ENCODE results near the gene FRAS1. TPM values are rescaled to one million over a fixed set of nuclear protein-coding genes. Genes with fewer than 3 reads are reported as not detected.

FRAS1 gene
- total RNA-seq, 2 donors from 2014 or later, result 6.4 to 11.0 TPM

DNA sequence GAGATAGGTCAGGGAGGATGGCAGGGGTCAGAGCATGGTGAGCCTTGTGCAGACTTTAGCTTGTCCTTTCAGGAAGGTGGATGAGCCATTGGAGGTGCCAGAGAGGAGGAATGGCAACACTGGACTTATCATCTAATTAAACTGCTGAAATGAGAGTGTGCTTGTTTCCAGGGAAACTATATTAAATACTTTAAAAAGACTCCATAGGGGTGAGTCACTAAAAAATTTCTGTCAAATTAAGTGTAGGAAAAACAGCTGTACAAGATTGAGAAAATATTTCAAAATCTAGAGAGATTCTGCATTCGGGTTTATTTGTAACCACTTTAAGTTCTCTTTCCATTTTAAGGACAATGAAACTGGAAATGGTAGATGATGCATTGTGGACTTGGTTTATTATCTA lies 11.4 kb downstream of the FRAS1 start:
- Histone ChIP-seq H3K4me1 (replicated peaks) (no peaks in the 10 kb centered on the region), H3K27ac (no peak overlapping the region), H3K4me3 (no peak overlapping the region), H3K9me3 (no peaks in the 10 kb centered on the region), H3K36me3 (no peaks in the 10 kb centered on the region), H3K27me3 (replicated peaks; ENCODE audit: insufficient read depth) (no peaks in the 10 kb centered on the region)
- intact Hi-C loops (cut with DNase I), result no loop called here
- TF ChIP-seq CTCF (IDR thresholded peaks at IDR 0.05) (no peak), POLR2A (IDR thresholded peaks at IDR 0.05) (no peak), POLR2AphosphoS5 (IDR thresholded peaks at IDR 0.05) (no peak)
- WGBS, result 95% methylated on average over 1 of the region's 1 CpG
- no peak for DNase-seq (ENCODE audit: low spot score)

DNA sequence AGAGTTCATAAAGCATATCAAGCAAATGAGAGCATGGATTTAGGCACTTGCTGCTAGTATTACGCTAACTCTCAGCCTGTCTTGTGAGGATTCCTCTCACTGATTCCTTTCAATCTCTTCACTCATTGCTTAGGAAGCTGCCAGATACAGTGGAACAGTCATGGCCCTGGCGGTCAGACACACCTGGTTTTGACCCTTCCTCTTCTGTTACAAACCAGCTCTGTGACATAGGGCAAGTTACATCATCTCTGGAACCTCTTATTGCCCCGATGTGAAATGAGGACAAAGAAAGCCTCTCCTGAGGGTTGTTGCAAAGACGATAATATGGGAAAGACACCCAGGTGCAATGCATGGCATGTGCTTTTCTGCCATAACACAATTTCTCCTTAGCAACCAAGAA lies 12.2 kb downstream of the FRAS1 start:
- TF ChIP-seq POLR2A (IDR thresholded peaks at IDR 0.05), result no peak
- TF ChIP-seq CTCF (IDR thresholded peaks at IDR 0.05), result no peak
- no peak for TF ChIP-seq POLR2AphosphoS5 (IDR thresholded peaks at IDR 0.05)
- Histone ChIP-seq H3K4me1 (replicated peaks) (no peaks in the 10 kb centered on the region), H3K27ac (no peak overlapping the region), H3K36me3 (no peaks in the 10 kb centered on the region), H3K9me3 (no peaks in the 10 kb centered on the region), H3K4me3 (no peak overlapping the region), H3K27me3 (replicated peaks; ENCODE audit: insufficient read depth) (no peaks in the 10 kb centered on the region)
- 84% methylated on average over 4 of the region's 4 CpGs for WGBS
- no peak for DNase-seq (ENCODE audit: low spot score)
- intact Hi-C loops (cut with DNase I), result no loop called here

GRCh38 chr4:78069859-78070258 lies 12.7 kb downstream of the FRAS1 start:
- H3K9me3 ChIP-seq, result no peaks in the 10 kb centered on the region
- no peak overlapping the region for H3K27ac ChIP-seq
- TF ChIP-seq CTCF (IDR thresholded peaks at IDR 0.05) (no peak), POLR2A (IDR thresholded peaks at IDR 0.05) (no peak), POLR2AphosphoS5 (IDR thresholded peaks at IDR 0.05) (no peak)
- H3K36me3 ChIP-seq, result no peaks in the 10 kb centered on the region
- H3K4me3 ChIP-seq, result no peak overlapping the region
- intact Hi-C loops (cut with DNase I), result no loop called here
- no peaks in the 10 kb centered on the region for H3K4me1 ChIP-seq (replicated peaks)
- no peak for DNase-seq (ENCODE audit: low spot score)
- no peaks in the 10 kb centered on the region for H3K27me3 ChIP-seq (replicated peaks; ENCODE audit: insufficient read depth)
- WGBS, result 88% methylated on average over 3 of the region's 3 CpGs

DNA sequence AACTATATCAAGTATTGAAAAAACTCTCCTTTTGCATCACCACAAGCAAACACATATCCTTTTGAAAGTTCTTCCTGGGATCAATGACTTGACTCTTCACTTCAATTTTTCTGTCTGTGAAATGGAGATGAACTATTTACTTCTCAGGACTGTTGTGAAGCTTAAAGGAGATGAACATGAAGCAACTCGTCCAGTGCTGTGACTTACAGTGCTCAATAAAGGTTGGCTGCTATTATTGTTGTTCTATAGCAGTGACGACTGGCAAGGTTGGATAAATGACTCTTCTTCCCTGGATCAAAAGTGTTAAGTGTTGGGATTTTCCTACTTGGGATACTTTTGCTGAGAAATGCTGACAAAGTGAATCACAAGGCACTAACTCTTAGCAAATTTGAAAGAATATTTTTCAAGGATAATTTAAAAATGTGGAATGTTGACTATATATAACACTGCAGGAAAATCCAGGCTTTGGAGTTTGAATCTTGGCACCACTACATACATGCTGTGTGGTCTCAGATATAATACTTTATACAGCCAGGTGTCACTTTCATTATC lies 13.7 kb downstream of the FRAS1 start:
- TF ChIP-seq POLR2A (IDR thresholded peaks at IDR 0.05) (no peak), POLR2AphosphoS5 (IDR thresholded peaks at IDR 0.05) (no peak), CTCF (IDR thresholded peaks at IDR 0.05) (no peak)
- no peaks in the 10 kb centered on the region for H3K36me3 ChIP-seq
- H3K4me1 ChIP-seq (replicated peaks), result no peaks in the 10 kb centered on the region
- WGBS, result 68% methylated on average over 2 of the region's 2 CpGs
- no peaks in the 10 kb centered on the region for H3K27me3 ChIP-seq (replicated peaks; ENCODE audit: insufficient read depth)
- H3K27ac ChIP-seq, result no peak overlapping the region
- no peak overlapping the region for H3K4me3 ChIP-seq
- no peaks in the 10 kb centered on the region for H3K9me3 ChIP-seq
- DNase-seq (ENCODE audit: low spot score), result no peak
- intact Hi-C loops (cut with DNase I), result no loop called here

DNA sequence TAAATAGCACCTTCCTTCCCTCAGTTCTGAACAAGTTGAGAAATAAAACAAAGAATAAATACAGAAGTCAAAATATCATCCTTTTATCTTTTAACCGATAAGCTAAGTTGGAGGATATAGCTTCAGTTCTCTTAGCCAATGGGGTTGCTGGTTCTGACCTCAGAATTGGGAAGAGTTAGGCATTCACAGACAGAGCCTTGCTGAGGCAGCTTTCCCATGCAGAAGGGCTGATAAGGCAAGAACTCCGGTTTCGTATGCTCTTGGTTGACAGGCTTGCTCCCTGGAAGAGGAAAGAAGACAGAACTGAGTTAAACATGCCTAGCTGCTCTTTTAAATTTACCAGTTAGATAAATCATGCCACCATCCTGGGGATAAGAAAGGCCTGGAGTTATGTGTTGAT lies 17.6 kb downstream of the FRAS1 start:
- DNase-seq (ENCODE audit: low spot score), result no peak
- 94% methylated on average over 3 of the region's 3 CpGs for WGBS
- Histone ChIP-seq H3K4me3 (no peak overlapping the region), H3K27ac (no peak overlapping the region), H3K9me3 (no peaks in the 10 kb centered on the region), H3K4me1 (replicated peaks) (no peaks in the 10 kb centered on the region), H3K36me3 (no peaks in the 10 kb centered on the region), H3K27me3 (replicated peaks; ENCODE audit: insufficient read depth) (no peaks in the 10 kb centered on the region)
- TF ChIP-seq POLR2A (IDR thresholded peaks at IDR 0.05), result no peak
- TF ChIP-seq CTCF (IDR thresholded peaks at IDR 0.05), result no peak
- no peak for TF ChIP-seq POLR2AphosphoS5 (IDR thresholded peaks at IDR 0.05)
- intact Hi-C loops (cut with DNase I), result no loop called here

Data from prostate gland (tissue), 2 donors.